NCI-H2171 treated with DMSO at 0.1 percent for 48 hours (cell line): ENCODE measurements around the gene PPP6R3.

Source experiments
- DNase-seq: peaks from one replicate; lab custom pipeline; 2025; lab: John Stamatoyannopoulos, UW

PPP6R3 gene

DNA sequence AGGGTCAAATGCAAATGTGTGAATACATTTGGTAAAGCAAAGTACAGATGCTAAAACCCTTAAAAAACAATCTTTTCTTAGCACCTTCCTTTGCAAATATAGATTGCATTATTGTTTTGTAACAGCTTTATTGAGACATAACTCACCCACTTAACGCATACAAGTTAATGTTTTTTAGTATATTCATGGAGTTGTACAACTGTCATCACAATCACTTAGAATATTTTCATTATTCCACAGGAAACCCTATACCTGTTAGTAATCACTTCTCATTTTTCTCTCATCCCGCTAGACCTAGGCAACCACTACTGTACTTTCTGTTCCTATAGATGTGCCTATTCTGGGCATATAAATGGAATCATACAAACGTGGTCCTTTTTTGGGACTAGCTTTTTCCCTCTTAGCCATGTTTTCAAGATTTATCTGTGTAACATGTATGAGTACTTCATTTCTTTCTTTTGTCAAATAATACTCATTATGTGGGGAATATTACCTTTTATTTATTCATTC is 34.7 kb downstream of the PPP6R3 start:
- DNase-seq = no peak

DNA sequence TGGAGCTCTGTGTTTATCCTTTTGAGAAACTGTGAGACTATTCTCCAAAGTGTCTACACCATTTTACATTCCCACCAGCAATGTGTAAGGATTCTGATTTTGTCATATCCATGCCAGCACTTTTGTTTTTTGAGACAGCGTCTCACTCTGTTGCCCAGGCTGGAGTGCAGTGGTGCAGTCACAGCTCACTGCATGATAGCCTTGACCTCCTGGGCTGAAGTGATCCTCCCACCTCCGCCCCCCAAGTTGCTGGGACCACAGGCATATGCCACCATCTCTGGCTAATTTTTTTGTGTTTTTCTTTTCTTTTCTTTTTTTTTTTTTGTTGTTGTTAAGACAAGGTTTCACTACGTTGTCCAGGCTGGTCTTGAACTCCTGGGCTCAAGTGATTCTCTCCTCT is 35.3 kb downstream of the PPP6R3 start:
- no peak for DNase-seq

DNA sequence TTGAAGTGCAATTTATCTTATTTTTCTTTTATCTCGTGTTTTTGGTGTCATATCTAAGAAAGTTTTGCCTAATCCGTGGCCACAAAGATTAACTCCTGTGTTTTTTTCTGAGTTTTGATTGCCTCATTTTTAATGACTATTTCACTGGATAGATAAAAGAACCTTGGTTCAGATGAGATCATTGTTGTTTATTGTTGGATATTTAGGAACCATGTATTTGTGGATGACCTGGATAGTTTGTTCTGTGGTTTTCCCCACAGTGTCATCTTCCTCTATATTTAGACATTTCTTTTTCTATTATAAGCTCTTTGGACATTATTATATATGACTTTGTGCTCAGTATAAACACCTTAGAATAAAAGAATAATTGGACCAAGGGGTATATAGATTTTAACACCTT is 37.2 kb downstream of the PPP6R3 start:
- no peak for DNase-seq

DNA sequence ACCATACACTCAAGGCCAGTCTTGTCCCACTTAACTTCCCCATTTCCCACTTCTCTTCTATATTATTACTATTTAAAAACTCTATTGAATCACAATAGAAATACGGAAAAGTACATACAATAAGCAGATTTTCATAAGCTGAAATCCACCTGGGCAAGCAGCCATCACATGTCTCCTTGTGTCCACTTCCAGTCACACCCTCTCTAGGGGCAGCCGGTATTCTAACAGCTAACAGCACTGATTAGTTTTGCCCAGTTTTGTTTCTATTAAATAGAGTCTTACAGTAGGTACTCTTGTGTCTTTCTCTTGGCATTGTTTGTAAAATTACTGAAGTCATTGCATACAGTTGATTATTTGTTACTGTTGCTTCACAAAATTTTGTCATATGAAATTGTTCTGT is 37.8 kb downstream of the PPP6R3 start:
- DNase-seq = no peak

- DNase-seq = no peak
These were observed 38.6 kb downstream of the PPP6R3 start for GRCh38 chr11:68498903-68499883.

DNA sequence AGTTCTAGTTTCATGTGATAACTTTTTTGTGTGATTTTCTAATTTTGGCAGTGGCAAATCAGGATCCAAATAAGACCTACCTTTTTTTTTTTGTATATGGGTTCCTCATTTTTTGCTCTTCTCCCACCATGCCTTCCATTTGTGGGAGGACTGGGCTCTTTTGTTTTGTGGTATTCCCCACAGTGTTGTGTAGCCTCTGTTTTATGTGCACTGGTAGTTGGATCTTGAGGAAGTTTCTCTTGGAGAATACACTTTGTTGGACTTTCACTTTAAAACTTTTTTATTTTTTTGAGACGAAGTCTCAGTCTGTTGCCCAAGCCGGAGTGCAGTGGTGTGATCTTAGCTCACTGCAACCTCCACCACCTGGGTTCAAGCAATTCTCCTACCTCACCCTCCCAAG is 39.7 kb downstream of the PPP6R3 start:
- DNase-seq = no peak

- DNase-seq = no peak
These were observed 41.3 kb downstream of the PPP6R3 start for GRCh38 chr11:68501813-68502212.

DNA sequence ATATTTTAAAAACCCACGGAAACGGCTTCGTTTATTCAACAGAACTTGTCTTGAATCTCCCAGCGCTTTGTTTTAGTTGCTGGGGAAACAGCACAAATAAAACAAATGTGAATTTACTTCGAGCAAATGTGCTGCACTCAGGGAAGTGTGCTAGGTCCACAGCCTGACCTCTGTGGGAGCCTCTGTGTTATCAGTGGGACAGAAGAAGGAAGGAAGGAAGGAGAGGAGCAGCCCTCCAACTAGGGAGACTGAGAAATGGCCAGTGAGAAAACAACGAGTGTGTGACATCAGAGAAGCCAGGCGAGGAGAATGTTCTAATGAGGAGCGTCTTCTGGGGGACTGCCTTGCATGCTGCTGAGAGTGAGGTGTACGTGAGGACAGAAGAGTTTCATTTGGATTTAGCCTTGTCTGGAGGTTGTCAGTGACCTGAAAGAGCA is 42.7 kb downstream of the PPP6R3 start:
- no peak for DNase-seq

- DNase-seq = no peak
These were observed 43.2 kb downstream of the PPP6R3 start for GRCh38 chr11:68503792-68504191.

DNA sequence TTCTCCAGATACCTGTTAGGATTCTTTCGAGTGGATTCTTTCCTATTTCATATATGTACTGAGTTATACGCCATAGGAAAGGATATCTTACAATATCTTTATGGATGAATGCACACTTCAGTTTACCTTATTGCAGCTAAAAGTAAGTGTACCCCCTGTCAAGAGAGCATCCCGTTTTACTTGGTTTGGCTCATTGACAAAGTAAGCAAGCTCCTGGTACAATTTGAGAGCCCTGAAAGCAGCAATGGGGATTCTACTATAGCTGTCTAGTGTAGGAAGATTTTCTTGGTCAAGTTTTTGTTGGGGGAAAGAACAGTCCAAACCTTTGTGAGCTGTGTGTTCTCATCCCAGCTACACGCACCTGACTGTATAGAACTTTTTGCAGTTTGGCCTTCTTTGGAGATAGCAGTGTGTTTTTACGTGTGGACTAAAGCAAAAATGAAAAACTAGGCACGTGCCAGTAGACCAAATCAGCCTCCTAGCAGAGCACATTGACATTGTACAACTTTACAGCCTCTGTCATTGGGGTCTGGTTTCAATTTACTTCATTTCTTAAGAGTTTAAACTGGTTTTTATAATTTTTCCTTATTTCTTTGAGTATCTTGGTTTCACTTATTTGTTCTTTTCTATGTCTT is 44.0 kb downstream of the PPP6R3 start:
- no peak for DNase-seq

GRCh38 chr11:68505596-68505995 is 45.0 kb downstream of the PPP6R3 start:
- DNase-seq = no peak

DNA sequence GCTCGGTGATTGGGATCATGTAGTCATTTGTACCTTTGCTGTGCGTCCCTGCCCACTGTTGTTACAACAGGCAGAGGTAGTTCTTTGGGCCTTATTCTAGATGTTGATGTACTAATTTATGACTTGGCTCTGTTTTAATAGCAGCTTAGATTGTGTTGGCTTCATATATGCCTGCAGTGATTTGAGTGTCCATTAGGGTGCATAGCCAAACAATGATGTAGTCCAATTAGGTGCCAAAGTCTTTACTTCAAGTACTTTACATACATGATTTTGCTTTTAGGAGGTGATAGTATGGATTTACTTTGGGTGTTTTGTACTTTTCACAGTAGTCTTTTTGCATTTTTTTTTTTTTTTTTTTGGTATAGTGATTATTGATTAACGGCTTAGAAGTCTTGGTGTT is 46.4 kb downstream of the PPP6R3 start:
- DNase-seq = no peak

- DNase-seq = no peak
These were observed 47.9 kb downstream of the PPP6R3 start for GRCh38 chr11:68508425-68508824.

DNA sequence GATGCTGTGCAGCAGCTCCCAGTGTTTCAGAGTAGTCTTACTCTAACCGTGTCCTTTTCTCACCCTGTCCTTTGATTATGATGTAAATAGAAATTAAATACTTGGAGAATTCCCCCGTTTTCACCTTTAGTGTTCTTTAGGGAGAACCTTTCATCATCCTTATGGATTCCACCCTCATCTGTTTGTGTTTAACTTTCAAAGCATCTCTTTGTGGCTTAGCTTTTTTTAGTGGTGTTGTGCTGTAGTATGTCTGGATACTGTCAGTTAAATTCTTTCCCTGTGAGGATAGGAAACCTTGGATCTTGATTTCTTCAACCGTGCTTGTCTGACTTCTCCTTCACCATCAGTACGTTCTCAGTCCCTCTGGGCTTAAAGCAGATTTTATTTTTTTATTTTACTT is 48.5 kb downstream of the PPP6R3 start:
- no peak for DNase-seq

GRCh38 chr11:68513930-68514487 is 53.5 kb downstream of the PPP6R3 start:
- DNase-seq = no peak

DNA sequence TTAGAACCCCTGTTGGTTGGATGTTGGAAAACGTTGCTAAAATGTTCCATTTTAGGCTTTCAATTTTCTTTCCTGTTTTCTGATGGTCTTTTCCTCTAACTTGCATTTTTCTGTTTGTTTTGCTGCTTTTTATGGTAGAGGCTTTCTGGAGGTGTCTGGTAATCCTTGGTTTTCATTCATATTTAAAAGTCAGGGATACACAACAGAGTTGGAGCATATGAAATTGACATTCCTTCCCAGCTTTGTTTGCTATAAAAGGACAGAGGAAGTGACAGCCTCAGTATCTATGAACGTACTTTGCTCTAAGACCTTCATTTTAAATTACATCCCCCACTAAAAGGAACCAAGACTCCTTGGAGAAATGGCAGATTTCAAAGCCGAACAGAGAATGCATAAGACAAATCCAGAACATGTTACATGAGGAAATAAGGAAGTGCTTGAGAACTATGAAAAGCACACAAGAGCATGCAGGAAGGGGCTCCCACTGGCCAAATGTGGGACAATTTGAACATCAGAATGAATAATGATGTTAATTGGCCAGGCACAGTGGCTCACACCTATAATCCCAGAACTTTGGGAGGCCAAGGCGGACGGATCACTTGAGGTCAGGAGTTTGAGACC is 56.7 kb downstream of the PPP6R3 start:
- no peak for DNase-seq

DNA sequence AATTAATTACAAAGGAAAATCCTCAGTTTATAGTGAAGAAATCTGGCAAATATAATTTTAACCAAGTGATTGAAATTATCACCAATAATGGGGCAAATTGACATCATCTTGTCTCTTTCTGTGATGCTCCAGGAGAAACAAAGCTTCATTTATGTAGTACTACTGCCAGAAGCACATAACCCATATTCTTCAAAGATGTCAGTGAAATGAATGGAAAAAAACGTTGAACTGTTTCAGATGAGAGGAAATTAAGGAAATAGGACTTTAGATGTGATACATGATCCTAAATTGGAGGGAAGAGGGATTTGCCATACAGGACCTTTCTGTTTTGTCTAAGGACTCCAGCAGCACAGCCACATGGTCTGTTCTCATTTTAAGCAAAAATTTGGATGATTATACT is 57.6 kb downstream of the PPP6R3 start:
- no peak for DNase-seq

GRCh38 chr11:68521969-68522652 is 61.6 kb downstream of the PPP6R3 start:
- no peak for DNase-seq

- no peak for DNase-seq
These were observed 62.5 kb downstream of the PPP6R3 start for GRCh38 chr11:68523033-68523432.

GRCh38 chr11:68523743-68524142 is 63.2 kb downstream of the PPP6R3 start:
- DNase-seq = no peak

DNA sequence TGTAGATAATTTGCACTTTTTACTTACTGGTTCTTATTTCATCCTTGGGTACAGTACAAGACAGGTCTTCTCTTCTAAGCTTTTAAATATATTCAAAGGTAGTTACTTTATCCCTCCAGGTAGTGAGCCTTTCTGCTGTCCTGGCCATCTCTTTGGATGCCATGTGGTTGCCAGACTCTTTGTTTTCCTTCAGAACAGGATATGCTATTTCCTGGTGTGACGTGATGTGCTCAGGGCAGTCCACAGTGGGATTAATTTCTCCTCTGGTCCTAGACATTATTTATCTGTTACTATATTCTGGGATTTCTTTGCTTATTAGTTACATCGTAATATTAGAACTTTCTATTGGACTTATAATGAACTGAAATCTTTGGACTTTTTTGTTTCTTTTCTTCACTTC is 63.7 kb downstream of the PPP6R3 start:
- no peak for DNase-seq

DNA sequence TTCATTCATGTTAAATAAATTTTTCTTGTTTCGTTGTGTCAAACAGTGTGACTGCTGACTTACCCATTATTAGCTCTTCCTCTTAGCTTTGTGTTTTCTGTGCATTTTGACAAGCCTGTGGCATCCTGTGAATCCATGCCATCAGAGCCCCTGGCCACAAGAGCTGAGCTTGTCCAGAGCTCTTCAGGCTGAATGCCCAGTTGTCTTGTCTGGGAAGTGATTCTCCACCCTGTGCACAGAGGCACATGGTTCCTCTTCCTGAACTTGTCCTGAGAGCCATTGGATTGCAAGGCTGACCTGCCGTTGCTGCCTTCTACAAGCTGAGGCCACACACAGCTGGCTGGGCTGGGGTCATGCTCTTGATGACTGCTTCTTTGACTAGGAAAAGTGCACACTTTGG is 64.1 kb downstream of the PPP6R3 start:
- DNase-seq = no peak
